Aorta (tissue), 5 donors: ENCODE results near the gene MCIDAS. TPM values are rescaled to one million over a fixed set of nuclear protein-coding genes. Genes with fewer than 3 reads are reported as not detected.
A peak's percentile ranks its signal among the peaks of the same experiment; 100 is the strongest.

Experiments
- ATAC-seq: fragments of 200-7000 bp; cut with Tn5 transposase; one replicate; pipeline ENCODE4 v1.9.1; 2022; ENCODE audit warnings: moderate library complexity; ENCODE audit not compliant: low FRiP score
- DNase-seq, 2 donors: peaks; one replicate each; pipeline ENCODE4 v3.0.0-alpha.2; 2020
- H3K27ac ChIP-seq, 2 donors: one replicate each; pipeline ENCODE4 v1.5.1; 2013; ENCODE audit warnings: low read length in 2 of 2, mild to moderate bottlenecking in 2 of 2, moderate library complexity in 2 of 2, control low read depth in 1 of 2, inconsistent platforms in 1 of 2, low read depth in 1 of 2
- H3K27me3 ChIP-seq, 2 donors: one replicate each; pipeline ENCODE4 v1.6.1; 2013; ENCODE audit warnings: control low read depth in 1 of 2, low read length in 1 of 2, mild to moderate bottlenecking in 1 of 2, moderate library complexity in 1 of 2; ENCODE audit not compliant: insufficient read depth in 2 of 2, control insufficient read depth in 1 of 2
- H3K36me3 ChIP-seq, 2 donors: one replicate each; pipeline ENCODE4 v1.6.1; 2013; ENCODE audit warnings: control low read depth in 1 of 2, low read length in 1 of 2, mild to moderate bottlenecking in 1 of 2; ENCODE audit not compliant: insufficient read depth in 2 of 2, control insufficient read depth in 1 of 2
- H3K4me1 ChIP-seq, 2 donors: one replicate each; pipeline ENCODE4 v1.6.1; 2013; ENCODE audit warnings: low read length in 2 of 2, control low read depth in 1 of 2, mild to moderate bottlenecking in 1 of 2, moderate library complexity in 1 of 2; ENCODE audit not compliant: insufficient read depth in 2 of 2, control insufficient read depth in 1 of 2
- H3K4me3 ChIP-seq, 2 donors: one replicate each; pipeline ENCODE4 v1.5.1; 2013; ENCODE audit warnings: low read length in 2 of 2, control low read depth in 1 of 2, mild to moderate bottlenecking in 1 of 2
- H3K9me3 ChIP-seq: one replicate; pipeline ENCODE4 v1.6.1; 2013; ENCODE audit warnings: mild to moderate bottlenecking, low read length; ENCODE audit not compliant: control insufficient read depth
- WGBS, 2 donors: extraction: QIAGEN DNeasy Blood & Tissue Kit; methylation state at CpG; one replicate each; pipeline ENCODE4 v1.1.7; 2013; 5-methylcytosine and 5-hydroxymethylcytosine counted together
- intact Hi-C, 2 donors: fragments of 100-400 bp; cut with DNase I; formaldehyde crosslinking; loops; one replicate each; pipeline versions ENCODE4 v1.14.2 to v1.15.0; 2022
- polyA plus RNA-seq, 2 donors: library from polyadenylated mRNA; stranded (reverse); fragments of 200-250 nt; gene quantifications; one replicate each; pipeline ENCODE4 v1.2.3, GENCODE V29; 2013
- total RNA-seq, 2 donors: library from RNA; stranded (reverse); fragmentation: NEBNext Ultra II Directional; extraction: Animal tissue kit (Norgen Biotek cat#: 25700); gene quantifications; one replicate each; pipeline ENCODE4 v1.2.1, GENCODE V29; 2021
- donor health status: healthy with polysubstance abuse.
- donor health status: Bipolar disorder and iron deficiency.
- donor health status: DM: no; HTN: no; CAD: no.
- donor health status: DM: no; HTN: no; CAD: no.
- donor health status: DM: yes; HTN: yes; CAD: no.

The MCIDAS gene
- total and polyA plus RNA-seq, 4 donors: 0.26 TPM; not detected in 3

DNA sequence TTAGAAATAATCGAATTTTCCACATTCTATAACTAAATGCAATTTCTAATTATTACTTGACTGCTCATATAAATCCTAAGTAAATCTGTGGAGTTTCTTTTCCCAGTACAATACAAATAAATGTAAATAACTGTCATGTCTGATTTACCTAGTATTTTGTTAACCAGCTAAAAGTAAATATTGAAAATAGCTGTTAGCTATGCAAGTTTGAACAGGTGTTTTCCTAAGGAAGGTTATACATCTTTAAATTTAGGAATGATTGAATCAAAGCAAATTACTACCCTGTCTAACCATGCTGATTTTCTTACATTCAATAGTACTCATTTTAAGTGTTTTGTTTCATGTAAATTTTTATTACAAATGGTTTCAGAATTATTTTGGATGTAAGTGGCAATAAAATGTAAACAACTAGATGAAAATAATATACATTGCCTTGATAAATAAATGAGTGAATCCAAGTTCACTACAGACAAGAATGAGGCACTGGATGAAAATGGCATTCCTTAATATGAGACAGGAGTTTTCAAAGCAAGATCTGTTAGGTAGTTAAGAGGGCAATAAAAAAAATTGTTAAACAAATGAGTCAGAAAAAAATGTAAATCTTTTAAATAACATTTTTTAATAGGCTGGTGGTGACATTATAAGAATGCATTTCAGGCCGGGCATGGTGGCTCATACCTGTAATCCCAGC is 15.8 kb downstream of the MCIDAS start:
- intact Hi-C loops: no loop called here
- 79 to 89% methylated on average over 2 of the region's 2 CpGs for WGBS, 2 donors
- Histone ChIP-seq H3K4me3 (no peak overlapping the region), H3K27ac (no peak overlapping the region), H3K4me1 (no peaks in the 10 kb centered on the region), H3K27me3 (no peaks in the 10 kb centered on the region), H3K36me3 (no peaks in the 10 kb centered on the region), H3K9me3 (no peaks in the 10 kb centered on the region)
- ATAC-seq (no peak), DNase-seq (no peak)

DNA sequence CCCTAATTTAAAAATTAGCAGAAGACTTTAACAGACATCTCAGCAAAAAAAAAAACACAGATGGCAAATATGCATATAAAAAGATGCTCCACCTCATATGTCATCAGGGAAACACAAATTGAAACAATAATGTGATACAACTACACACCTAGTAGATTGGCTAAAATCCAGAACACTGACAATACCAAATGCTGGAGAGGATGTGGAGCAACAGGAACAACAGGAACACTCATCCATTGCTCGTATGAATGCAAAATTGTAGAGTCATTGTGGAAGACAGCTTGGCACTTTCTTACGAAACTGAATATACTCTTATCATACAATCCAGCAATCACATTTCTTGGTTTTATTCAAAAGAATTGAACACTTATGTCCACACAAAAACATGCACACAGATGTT is 22.1 kb downstream of the MCIDAS start:
- intact Hi-C loops: no loop called here
- H3K27me3 ChIP-seq: no peaks in the 10 kb centered on the region
- H3K4me1 ChIP-seq: no peaks in the 10 kb centered on the region
- no peak overlapping the region for H3K4me3 ChIP-seq
- H3K27ac ChIP-seq: no peak overlapping the region
- H3K9me3 ChIP-seq: no peaks in the 10 kb centered on the region
- no peak for ATAC-seq
- H3K36me3 ChIP-seq: no peaks in the 10 kb centered on the region
- WGBS, 2 donors: 66 to 80% methylated on average over 2 of the region's 2 CpGs
- DNase-seq: no peak

DNA sequence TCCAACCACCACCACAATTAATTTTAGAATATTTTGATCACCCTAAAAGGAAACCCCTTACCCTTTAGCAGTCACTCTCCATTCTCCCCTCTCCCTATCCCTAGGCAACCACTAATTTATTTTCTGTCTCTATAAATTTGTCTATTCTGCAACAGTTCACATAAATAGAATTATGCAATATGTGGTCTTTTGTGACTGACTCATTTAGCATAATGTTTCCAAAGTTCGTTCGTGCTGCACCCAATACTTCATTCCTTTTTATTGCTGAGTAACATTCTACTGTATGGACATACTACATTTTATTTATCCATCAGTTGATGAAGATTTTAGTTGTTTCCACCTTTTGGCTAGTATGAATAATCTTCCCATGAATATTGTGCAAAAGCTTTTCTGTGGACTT is 36.0 kb downstream of the MCIDAS start:
- intact Hi-C loops: no loop called here
- ATAC-seq: no peak
- no peaks in the 10 kb centered on the region for H3K27me3 ChIP-seq
- no peak overlapping the region for H3K27ac ChIP-seq
- no peaks in the 10 kb centered on the region for H3K36me3 ChIP-seq
- WGBS, 2 donors: 86 to 88% methylated on average over 2 of the region's 2 CpGs
- no peaks in the 10 kb centered on the region for H3K4me1 ChIP-seq
- no peak overlapping the region for H3K4me3 ChIP-seq
- no peaks in the 10 kb centered on the region for H3K9me3 ChIP-seq
- DNase-seq: no peak

DNA sequence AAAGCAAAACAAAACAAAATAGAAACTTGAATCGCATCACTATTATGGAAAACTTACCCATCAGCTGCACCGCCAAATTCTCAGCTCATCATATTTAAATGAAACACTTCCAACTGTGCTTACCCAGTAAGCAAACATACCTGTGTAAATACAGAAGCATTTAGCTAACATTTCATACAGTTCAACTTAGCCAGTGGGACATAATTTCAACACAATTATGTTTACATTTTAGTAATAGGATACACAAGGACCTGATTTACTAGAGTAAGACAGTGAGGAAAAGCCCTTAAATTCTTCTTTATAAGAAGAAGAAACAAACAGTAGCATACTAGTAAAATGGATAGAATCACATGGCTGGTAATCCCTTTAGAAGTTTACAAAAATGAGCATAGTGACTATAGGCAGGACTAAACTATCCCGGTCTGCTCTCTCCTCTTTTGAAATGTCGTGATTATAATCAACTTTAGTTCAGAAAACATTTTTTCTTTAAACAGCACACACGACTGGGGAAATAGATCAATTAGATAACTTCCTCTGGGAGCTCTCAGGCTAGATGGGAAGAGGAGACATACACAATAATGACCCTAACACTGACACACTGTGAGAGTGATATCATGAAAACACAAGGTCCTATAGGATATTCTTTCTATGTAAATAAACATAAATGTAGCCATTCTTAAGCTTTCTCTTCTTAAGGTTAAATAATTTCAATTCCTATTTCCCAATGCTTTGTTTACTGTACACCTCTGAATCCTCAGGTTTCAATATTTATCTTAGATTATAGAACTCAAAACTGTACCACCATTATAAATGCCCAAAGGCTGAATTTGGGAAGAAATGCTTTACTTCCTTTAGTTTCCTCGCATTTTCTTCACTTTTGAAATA is 38.2 kb downstream of the MCIDAS start:
- Histone ChIP-seq H3K4me1 (no peaks in the 10 kb centered on the region), H3K27ac (no peak overlapping the region), H3K9me3 (no peaks in the 10 kb centered on the region), H3K36me3 (no peaks in the 10 kb centered on the region), H3K27me3 (no peaks in the 10 kb centered on the region), H3K4me3 (no peak overlapping the region)
- 65 to 67% methylated on average over 6 of the region's 6 CpGs for WGBS, 2 donors
- intact Hi-C loops: no loop called here
- no peak for DNase-seq
- no peak for ATAC-seq

DNA sequence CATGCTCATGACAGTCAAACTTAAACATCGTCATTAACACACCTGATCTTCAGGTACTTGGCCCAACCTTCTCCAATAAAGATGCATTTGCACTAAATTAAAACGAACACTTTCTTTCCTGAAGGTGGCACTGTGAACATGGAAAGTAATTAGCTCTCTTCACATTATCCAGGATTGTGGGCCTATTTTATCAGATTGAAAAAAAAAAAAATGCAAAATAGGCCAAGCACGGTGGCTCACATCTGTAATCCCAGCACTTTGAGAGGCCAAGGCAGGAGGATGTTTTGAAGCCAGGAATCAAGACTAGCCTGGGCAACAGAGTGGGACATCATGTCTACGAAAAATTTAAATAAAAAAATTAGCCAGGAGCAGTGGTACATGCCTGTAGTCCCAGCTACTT is 39.7 kb downstream of the MCIDAS start:
- Histone ChIP-seq H3K27ac (no peak overlapping the region), H3K4me1 (no peaks in the 10 kb centered on the region), H3K27me3 (no peaks in the 10 kb centered on the region), H3K9me3 (peaks cover 2% of the 10 kb centered on the region), H3K36me3 (no peaks in the 10 kb centered on the region), H3K4me3 (no peak overlapping the region)
- intact Hi-C loops: no loop called here
- ATAC-seq (no peak), DNase-seq (no peak)
- WGBS, 2 donors: 61 to 63% methylated on average over 4 of the region's 4 CpGs

DNA sequence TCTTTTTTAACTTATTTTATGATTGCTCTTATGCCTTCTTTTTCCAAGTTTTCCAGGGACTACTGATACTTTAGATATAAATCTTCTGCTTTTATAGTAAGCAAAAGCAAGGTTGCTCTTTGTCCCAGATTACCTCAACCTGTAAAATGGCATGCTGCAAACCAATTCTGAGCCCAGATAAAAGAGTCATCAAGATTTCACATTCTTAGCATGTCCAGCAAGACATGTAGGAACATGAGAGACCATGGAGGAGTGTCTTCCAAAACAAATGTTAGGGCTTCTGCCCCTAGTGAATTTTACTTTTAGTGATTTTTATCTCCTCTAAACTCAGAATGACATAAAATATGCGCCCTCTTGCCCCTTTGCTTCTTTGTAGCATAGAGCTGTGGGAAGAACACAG is 47.1 kb downstream of the MCIDAS start:
- no peak overlapping the region for H3K4me3 ChIP-seq
- H3K27me3 ChIP-seq: no peaks in the 10 kb centered on the region
- H3K36me3 ChIP-seq: no peaks in the 10 kb centered on the region
- ATAC-seq (no peak), DNase-seq (no peak)
- 61 to 72% methylated on average over 1 of the region's 1 CpG for WGBS, 2 donors
- intact Hi-C loops: no loop called here
- H3K27ac ChIP-seq: no peak overlapping the region
- H3K9me3 ChIP-seq: peaks cover 2% of the 10 kb centered on the region
- no peaks in the 10 kb centered on the region for H3K4me1 ChIP-seq

DNA sequence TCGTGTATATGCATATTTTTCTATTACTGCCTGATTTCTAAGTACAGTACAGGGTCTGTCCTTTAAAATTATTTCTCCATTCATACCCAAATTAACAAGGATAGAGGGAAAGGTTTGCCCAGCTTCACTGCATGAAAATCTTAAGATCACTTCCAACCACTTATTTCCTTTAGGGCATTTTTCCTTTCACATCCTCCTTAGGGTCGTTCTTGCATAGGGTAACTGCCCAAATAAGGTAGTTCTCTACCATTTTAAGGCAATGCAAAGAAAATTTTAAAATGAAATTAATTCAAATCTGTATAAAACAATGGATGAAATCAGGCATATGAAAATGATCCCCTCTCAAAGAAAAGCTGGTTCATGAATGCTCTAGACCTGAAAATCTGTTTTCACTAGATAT is 50.0 kb downstream of the MCIDAS start:
- ATAC-seq (no peak), DNase-seq (no peak)
- intact Hi-C loops: loop anchor here (2.0 to 10.0 kb wide), 2 partner anchors 48 to 50 kb away; partner anchors contain the start of gene MCIDAS (in 2 of the 2)
- Histone ChIP-seq H3K9me3 (no peaks in the 10 kb centered on the region), H3K4me1 (no peaks in the 10 kb centered on the region), H3K27ac (no peak overlapping the region), H3K27me3 (no peaks in the 10 kb centered on the region), H3K4me3 (no peak overlapping the region), H3K36me3 (no peaks in the 10 kb centered on the region)
- 28 to 33% methylated on average over 2 of the region's 2 CpGs for WGBS, 2 donors

DNA sequence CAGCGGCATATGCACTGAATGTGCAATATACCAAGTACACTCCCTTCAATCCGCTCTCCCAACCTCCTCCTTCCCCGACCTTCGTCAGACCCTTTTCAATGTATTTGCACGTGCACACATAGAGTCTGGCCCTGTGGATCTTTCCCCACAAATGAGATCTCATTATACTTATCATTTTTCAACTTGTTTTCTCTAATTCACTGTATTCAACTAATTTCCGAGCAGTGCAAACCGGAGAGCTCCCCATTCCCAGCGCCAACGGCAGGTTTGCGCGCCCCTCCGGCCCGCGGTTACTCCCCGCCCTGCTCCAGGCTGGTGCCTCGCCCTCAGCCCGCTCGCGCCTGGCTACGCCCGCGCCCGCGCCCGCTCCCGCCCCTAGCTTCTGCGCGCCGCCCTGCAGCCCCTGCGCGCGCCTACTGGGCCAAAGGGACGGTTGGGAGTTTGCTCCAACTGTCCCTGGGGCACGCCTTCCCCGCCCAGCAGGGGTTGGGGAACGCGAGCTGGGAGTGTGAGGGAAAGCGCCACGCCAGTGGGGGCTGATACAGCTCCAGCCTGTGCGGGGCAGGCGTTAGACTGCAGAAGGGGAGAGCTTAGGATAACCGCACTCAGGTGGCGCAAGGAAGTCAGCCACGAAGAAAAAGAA is 50.8 kb downstream of the MCIDAS start:
- H3K27me3 ChIP-seq: no peaks in the 10 kb centered on the region
- DNase-seq (peak in 1 of 2 donors; percentile 77), ATAC-seq (no peak)
- no peak overlapping the region for H3K27ac ChIP-seq
- no peaks in the 10 kb centered on the region for H3K9me3 ChIP-seq
- no peak overlapping the region for H3K4me3 ChIP-seq
- intact Hi-C loops: loop anchor here (2.0 to 10.0 kb wide), 2 partner anchors 49 to 51 kb away; partner anchors contain the start of gene MCIDAS (in 2 of the 2)
- H3K36me3 ChIP-seq: no peaks in the 10 kb centered on the region
- H3K4me1 ChIP-seq: no peaks in the 10 kb centered on the region
- WGBS, 2 donors: 4% methylated on average over 44 of the region's 44 CpGs
